22Rv1 (cell line): Measurements from ENCODE around the gene EXD1.
A peak's percentile ranks its signal among the peaks of the same experiment; 100 is the strongest.

Experiments used
- ZFX ChIP-seq: fragments of 450-650 bp; IDR thresholded peaks from 2 replicates; pipeline ENCODE4 v1.6.1; 2017; ENCODE audit warnings: antibody characterized with exemption, borderline replicate concordance
- TF ChIP-seq, protein P1 (sequence below): fragments of 450-650 bp; IDR thresholded peaks from 2 replicates; pipeline ENCODE4 v1.5.1; 2017; ENCODE audit warnings: mild to moderate bottlenecking

GRCh38 chr15:41230650-41231421, at the start of gene EXD1, which contains the start of gene CHP1:
- TF ChIP-seq, protein P1, sequence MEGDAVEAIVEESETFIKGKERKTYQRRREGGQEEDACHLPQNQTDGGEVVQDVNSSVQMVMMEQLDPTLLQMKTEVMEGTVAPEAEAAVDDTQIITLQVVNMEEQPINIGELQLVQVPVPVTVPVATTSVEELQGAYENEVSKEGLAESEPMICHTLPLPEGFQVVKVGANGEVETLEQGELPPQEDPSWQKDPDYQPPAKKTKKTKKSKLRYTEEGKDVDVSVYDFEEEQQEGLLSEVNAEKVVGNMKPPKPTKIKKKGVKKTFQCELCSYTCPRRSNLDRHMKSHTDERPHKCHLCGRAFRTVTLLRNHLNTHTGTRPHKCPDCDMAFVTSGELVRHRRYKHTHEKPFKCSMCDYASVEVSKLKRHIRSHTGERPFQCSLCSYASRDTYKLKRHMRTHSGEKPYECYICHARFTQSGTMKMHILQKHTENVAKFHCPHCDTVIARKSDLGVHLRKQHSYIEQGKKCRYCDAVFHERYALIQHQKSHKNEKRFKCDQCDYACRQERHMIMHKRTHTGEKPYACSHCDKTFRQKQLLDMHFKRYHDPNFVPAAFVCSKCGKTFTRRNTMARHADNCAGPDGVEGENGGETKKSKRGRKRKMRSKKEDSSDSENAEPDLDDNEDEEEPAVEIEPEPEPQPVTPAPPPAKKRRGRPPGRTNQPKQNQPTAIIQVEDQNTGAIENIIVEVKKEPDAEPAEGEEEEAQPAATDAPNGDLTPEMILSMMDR, result peak; percentile 99
- TF ChIP-seq ZFX, result no peak
